Measurements from ENCODE around the gene NMNAT2.

NMNAT2 gene

GRCh38 chr1:183308719-183309118 is 109.5 kb downstream of the NMNAT2 start:
- no peak for DNase-seq

GRCh38 chr1:183306317-183307042 is 111.7 kb downstream of the NMNAT2 start:
- peak; percentile 45 for DNase-seq

GRCh38 chr1:183304440-183305107 is 113.6 kb downstream of the NMNAT2 start:
- no peak for DNase-seq

- DNase-seq = peak; percentile 74
These were observed 114.3 kb downstream of the NMNAT2 start for GRCh38 chr1:183303901-183304300.

- no peak for DNase-seq
These were observed 114.9 kb downstream of the NMNAT2 start for GRCh38 chr1:183303323-183303645.

- no peak for DNase-seq
These were observed 115.5 kb downstream of the NMNAT2 start for GRCh38 chr1:183302452-183303322.

GRCh38 chr1:183301239-183301638 is 116.9 kb downstream of the NMNAT2 start:
- no peak for DNase-seq

GRCh38 chr1:183300828-183301227 is 117.4 kb downstream of the NMNAT2 start:
- no peak for DNase-seq

GRCh38 chr1:183300395-183300794 is 117.8 kb downstream of the NMNAT2 start:
- DNase-seq = no peak

GRCh38 chr1:183296782-183297181 is 121.4 kb downstream of the NMNAT2 start:
- no peak for DNase-seq

GRCh38 chr1:183295521-183295920 is 122.7 kb downstream of the NMNAT2 start:
- no peak for DNase-seq

- no peak for DNase-seq
These were observed 124.3 kb downstream of the NMNAT2 start for GRCh38 chr1:183293876-183294275.

GRCh38 chr1:183293241-183293640 is 124.9 kb downstream of the NMNAT2 start:
- no peak for DNase-seq

GRCh38 chr1:183291802-183292514 is 126.2 kb downstream of the NMNAT2 start:
- no peak for DNase-seq

- no peak for DNase-seq
These were observed 126.9 kb downstream of the NMNAT2 start for GRCh38 chr1:183291216-183291762.

- no peak for DNase-seq
These were observed 127.6 kb downstream of the NMNAT2 start for GRCh38 chr1:183290628-183291027.

GRCh38 chr1:183289051-183289496 is 129.1 kb downstream of the NMNAT2 start:
- DNase-seq = no peak

- no peak for DNase-seq
These were observed 129.6 kb downstream of the NMNAT2 start for GRCh38 chr1:183288583-183288982.

GRCh38 chr1:183287191-183287675 is 130.9 kb downstream of the NMNAT2 start:
- DNase-seq = no peak

GRCh38 chr1:183285746-183286145 is 132.4 kb downstream of the NMNAT2 start:
- DNase-seq = peak; percentile 56

GRCh38 chr1:183285256-183285655 is 132.9 kb downstream of the NMNAT2 start:
- DNase-seq = no peak

- no peak for DNase-seq
These were observed 134.1 kb downstream of the NMNAT2 start for GRCh38 chr1:183284086-183284485.

Measured in HCEC 1CT (cell line).